ENCODE results near the gene PIK3R4. TPM values are rescaled to one million over a fixed set of nuclear protein-coding genes. Genes with fewer than 3 reads are reported as not detected.

The PIK3R4 gene
- total RNA-seq, 4 donors from 2014 or later = 18.4 to 48.1 (median 33.8) TPM

- TF ChIP-seq, protein P1, sequence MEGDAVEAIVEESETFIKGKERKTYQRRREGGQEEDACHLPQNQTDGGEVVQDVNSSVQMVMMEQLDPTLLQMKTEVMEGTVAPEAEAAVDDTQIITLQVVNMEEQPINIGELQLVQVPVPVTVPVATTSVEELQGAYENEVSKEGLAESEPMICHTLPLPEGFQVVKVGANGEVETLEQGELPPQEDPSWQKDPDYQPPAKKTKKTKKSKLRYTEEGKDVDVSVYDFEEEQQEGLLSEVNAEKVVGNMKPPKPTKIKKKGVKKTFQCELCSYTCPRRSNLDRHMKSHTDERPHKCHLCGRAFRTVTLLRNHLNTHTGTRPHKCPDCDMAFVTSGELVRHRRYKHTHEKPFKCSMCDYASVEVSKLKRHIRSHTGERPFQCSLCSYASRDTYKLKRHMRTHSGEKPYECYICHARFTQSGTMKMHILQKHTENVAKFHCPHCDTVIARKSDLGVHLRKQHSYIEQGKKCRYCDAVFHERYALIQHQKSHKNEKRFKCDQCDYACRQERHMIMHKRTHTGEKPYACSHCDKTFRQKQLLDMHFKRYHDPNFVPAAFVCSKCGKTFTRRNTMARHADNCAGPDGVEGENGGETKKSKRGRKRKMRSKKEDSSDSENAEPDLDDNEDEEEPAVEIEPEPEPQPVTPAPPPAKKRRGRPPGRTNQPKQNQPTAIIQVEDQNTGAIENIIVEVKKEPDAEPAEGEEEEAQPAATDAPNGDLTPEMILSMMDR (IDR thresholded peaks at IDR 0.05) = no peak
- peak; percentile 46 for ATAC-seq (ENCODE audit: low FRiP score)
These were observed 85.3 kb downstream of the PIK3R4 start for GRCh38 chr3:130661140-130661891.

DNA sequence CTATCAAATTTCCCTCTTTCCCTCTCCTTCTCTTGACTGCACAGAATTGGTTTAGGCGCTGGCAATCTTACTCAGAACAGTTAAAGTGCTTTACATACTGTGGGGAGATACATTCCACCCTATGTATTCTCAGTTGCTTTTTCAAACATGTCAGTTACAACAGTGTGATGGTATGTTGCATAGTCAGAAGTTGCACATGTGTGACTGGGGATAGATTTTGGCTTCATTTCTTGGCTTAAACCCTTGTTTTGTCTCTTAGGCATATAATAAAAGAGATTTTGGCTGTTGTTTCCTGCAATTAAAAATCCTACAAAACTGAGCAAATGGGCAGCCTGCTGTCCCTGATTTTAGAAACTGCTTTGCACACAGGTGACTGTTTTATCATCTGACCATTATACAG lies 86.7 kb downstream of the PIK3R4 start:
- TF ChIP-seq, protein P1 (IDR thresholded peaks at IDR 0.05) = no peak
- ATAC-seq (ENCODE audit: low FRiP score) (no peak), DNase-seq (ENCODE audit: low spot score) (no peak)

More at GRCh38 chr3:130661140-130661891, 85.3 kb downstream of the PIK3R4 start:
- no peak for DNase-seq (ENCODE audit: low spot score)

- TF ChIP-seq, protein P1 (IDR thresholded peaks at IDR 0.05) = no peak
- ATAC-seq (ENCODE audit: low FRiP score) (peak; percentile 58), DNase-seq (ENCODE audit: low spot score) (no peak)
These were observed 88.0 kb downstream of the PIK3R4 start for GRCh38 chr3:130658678-130659077.

DNA sequence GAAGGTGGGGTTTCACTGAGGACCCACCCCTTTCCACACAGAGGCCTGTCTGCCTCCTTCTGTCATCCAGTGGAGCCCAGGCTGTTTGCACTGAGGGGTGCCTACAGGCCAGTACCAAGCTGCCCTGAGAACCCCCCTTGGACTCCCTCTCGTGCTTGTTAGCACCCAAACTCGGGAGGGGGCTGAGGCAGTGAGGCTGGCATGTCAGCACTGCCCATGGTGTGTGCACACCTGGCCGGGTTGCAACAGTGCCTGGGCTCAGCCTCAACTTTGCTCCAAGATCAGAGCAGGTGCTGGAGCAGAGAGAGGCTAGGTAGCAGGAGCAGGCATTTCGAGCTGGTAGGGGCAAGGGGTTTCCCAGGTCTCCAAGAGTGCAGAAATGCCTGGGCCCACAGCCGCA lies 90.0 kb downstream of the PIK3R4 start:
- ATAC-seq (ENCODE audit: low FRiP score) (no peak), DNase-seq (ENCODE audit: low spot score) (no peak)
- TF ChIP-seq, protein P1 (IDR thresholded peaks at IDR 0.05) = no peak

- no peak for ATAC-seq (ENCODE audit: low FRiP score)
- no peak for DNase-seq (ENCODE audit: low spot score)
These were observed 91.7 kb downstream of the PIK3R4 start for GRCh38 chr3:130654921-130655320.

DNA sequence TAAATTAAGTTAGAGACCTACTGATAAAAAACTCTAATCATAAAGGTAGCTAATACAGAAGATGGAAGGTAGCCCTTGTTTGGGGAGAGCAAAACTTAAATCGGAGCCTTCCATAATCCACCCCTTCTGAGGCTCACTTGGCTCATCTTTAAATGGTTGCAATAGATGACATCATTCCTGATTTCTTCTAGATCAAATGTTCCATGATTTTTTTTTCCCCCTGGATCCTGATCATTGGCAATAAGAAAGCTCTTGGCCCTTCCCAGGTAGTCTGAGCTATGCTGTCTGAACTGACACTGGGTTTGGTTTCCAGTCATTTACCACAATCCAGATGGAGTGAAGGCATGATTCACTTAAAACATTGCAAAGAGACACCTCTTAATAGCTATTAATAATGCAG lies 92.5 kb downstream of the PIK3R4 start:
- TF ChIP-seq, protein P1 (IDR thresholded peaks at IDR 0.05) = no peak
- ATAC-seq (ENCODE audit: low FRiP score) = no peak

More at GRCh38 chr3:130654921-130655320, 91.7 kb downstream of the PIK3R4 start:
- TF ChIP-seq, protein P1 (IDR thresholded peaks at IDR 0.05) = no peak

DNA sequence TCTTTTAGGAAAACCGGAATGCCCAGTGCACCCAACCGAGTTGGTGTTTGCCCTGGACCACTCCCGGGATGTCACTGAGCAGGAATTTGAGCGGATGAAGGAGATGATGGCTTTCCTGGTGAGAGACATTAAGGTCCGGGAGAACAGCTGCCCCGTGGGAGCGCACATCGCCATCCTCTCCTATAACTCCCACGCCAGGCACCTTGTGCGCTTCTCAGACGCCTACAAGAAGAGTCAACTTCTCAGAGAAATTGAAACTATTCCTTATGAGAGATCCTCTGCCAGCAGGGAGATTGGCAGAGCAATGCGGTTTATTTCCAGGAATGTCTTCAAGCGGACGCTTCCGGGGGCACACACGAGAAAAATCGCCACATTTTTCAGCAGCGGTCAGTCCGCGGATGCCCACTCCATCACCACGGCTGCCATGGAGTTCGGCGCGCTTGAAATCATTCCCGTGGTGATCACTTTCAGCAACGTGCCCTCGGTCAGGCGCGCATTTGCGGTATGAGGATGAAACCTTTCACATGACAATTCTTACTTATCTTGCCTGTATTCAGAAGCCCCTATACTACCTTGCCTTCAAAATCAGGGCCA lies 97.5 kb downstream of the PIK3R4 start:
- no peak for DNase-seq (ENCODE audit: low spot score)
- TF ChIP-seq, protein P1 (IDR thresholded peaks at IDR 0.05) = no peak

More for the DNA sequence above, 92.5 kb downstream of the PIK3R4 start:
- DNase-seq (ENCODE audit: low spot score) = no peak

More for the DNA sequence above, 97.5 kb downstream of the PIK3R4 start:
- no peak for ATAC-seq (ENCODE audit: low FRiP score)
